DOHH2 (cell line): ENCODE results near the gene CNR2.
"Not testable (repeated sequence)": the region's sequence is repeated elsewhere in the genome, so short reads cannot be mapped to it uniquely, and the experiment has no call there.

Experiments
- H3F3A ChIP-seq: fragments of 200-600 bp; sonication (generic), shearing (Covaris generic); 2 replicates; pipeline ENCODE4 v1.6.0; 2016; ENCODE audit warnings: antibody characterized with exemption, mild to moderate bottlenecking; ENCODE audit not compliant: control insufficient read depth, insufficient read depth
- H3K27ac ChIP-seq: fragments of 200-600 bp; sonication (generic); 2 replicates; pipeline ENCODE4 v1.5.1; 2014; ENCODE audit warnings: low read depth, mild to moderate bottlenecking, low read length, moderate library complexity
- H3K27me3 ChIP-seq: fragments of 200-600 bp; sonication (generic); 2 replicates; pipeline ENCODE4 v1.6.1; 2014; ENCODE audit warnings: mild to moderate bottlenecking, low read length, mixed read lengths; ENCODE audit not compliant: control insufficient read depth
- H3K36me3 ChIP-seq: fragments of 200-600 bp; sonication (generic); 2 replicates; pipeline ENCODE4 v1.6.1; 2014; ENCODE audit warnings: mild to moderate bottlenecking, low read length, moderate library complexity, mixed read lengths; ENCODE audit not compliant: control insufficient read depth
- H3K4me1 ChIP-seq: fragments of 200-600 bp; sonication (generic); 2 replicates; pipeline ENCODE4 v1.6.1; 2014; ENCODE audit warnings: mild to moderate bottlenecking, low read length, mixed read lengths; ENCODE audit not compliant: control insufficient read depth
- H3K4me2 ChIP-seq: fragments of 200-600 bp; sonication (generic); 2 replicates; pipeline ENCODE4 v1.6.0; 2014; ENCODE audit warnings: mild to moderate bottlenecking, low read length, moderate library complexity
- H3K4me3 ChIP-seq: fragments of 200-600 bp; sonication (generic); 2 replicates; pipeline ENCODE4 v1.5.1; 2014; ENCODE audit warnings: mild to moderate bottlenecking, low read length, mixed read lengths
- H3K79me2 ChIP-seq: fragments of 200-600 bp; sonication (generic); 2 replicates; pipeline ENCODE4 v1.6.1; 2014; ENCODE audit warnings: mild to moderate bottlenecking, low read length, mixed read lengths; ENCODE audit not compliant: control insufficient read depth
- H3K9me2 ChIP-seq: fragments of 200-600 bp; sonication (generic); replicated peaks from 2 replicates; pipeline ENCODE4 v1.6.1; 2014; ENCODE audit warnings: mild to moderate bottlenecking, low read length, mixed read lengths; ENCODE audit not compliant: control insufficient read depth
- H3K9me3 ChIP-seq: fragments of 200-600 bp; sonication (generic); 2 replicates; pipeline ENCODE4 v1.6.1; 2014; ENCODE audit warnings: antibody characterized with exemption, low read length, mixed read lengths; ENCODE audit not compliant: control insufficient read depth, insufficient read depth
- H4K20me1 ChIP-seq: fragments of 200-600 bp; sonication (generic); 2 replicates; pipeline ENCODE4 v1.6.0; 2014; ENCODE audit warnings: low read depth, mild to moderate bottlenecking, antibody characterized with exemption, low read length, moderate library complexity; ENCODE audit not compliant: control insufficient read depth, insufficient read depth
- CTCF ChIP-seq: fragments of 200-600 bp; sonication (generic); IDR thresholded peaks from one replicate; pipeline ENCODE4 v1.5.1; 2014; ENCODE audit warnings: antibody characterized with exemption, mild to moderate bottlenecking, low read depth, low read length; ENCODE audit not compliant: poor library complexity, severe bottlenecking
- EZH2phosphoT487 ChIP-seq: fragments of 200-600 bp; sonication (generic); IDR thresholded peaks from 2 replicates; pipeline ENCODE4 v1.6.1; 2017; ENCODE audit warnings: borderline replicate concordance, mild to moderate bottlenecking, antibody characterized with exemption, low read length, moderate library complexity, mixed read lengths

CNR2 gene

GRCh38 chr1:23958810-23959460, 45.8 kb upstream of the CNR2 start:
- no peaks in the 10 kb centered on the region for H3K9me3 ChIP-seq
- peaks cover 39% of the 10 kb centered on the region for H3K36me3 ChIP-seq
- H4K20me1 ChIP-seq = peaks cover 8% of the 10 kb centered on the region; the same call in 1 of the 2 replicates
- H3K79me2 ChIP-seq = peaks cover 24% of the 10 kb centered on the region
- peaks cover 53% of the 10 kb centered on the region for H3K4me1 ChIP-seq
- peak overlapping the region; percentile 85 for H3K4me2 ChIP-seq
- no peaks in the 10 kb centered on the region for H3K9me2 ChIP-seq
- H3K27ac ChIP-seq = peak overlapping the region; percentile 97
- H3K4me3 ChIP-seq = peak overlapping the region; percentile 87
- no peaks in the 10 kb centered on the region for H3K27me3 ChIP-seq
- peaks cover 41% of the 10 kb centered on the region for H3F3A ChIP-seq
- TF ChIP-seq CTCF = peak; percentile 63
- TF ChIP-seq EZH2phosphoT487 = no peak

- peaks cover 24% of the 10 kb centered on the region for H3K79me2 ChIP-seq
- H4K20me1 ChIP-seq, H3K9me2 ChIP-seq, H3K27me3 ChIP-seq, H3K9me3 ChIP-seq: not testable (repeated sequence)
- H3K4me1 ChIP-seq = peaks cover 53% of the 10 kb centered on the region
- H3F3A ChIP-seq = peaks cover 36% of the 10 kb centered on the region
- peak overlapping the region; percentile 87 for H3K4me3 ChIP-seq
- peak overlapping the region; percentile 85 for H3K4me2 ChIP-seq
- peaks cover 32% of the 10 kb centered on the region for H3K36me3 ChIP-seq
- peak overlapping the region; percentile 97 for H3K27ac ChIP-seq
These were observed 45.1 kb upstream of the CNR2 start for GRCh38 chr1:23958040-23958809.

- TF ChIP-seq CTCF (no peak), EZH2phosphoT487 (no peak)
- H3K4me3 ChIP-seq = no peak overlapping the region
These were observed 43.9 kb upstream of the CNR2 start for GRCh38 chr1:23957096-23957495.

GRCh38 chr1:23953020-23953419, 39.9 kb upstream of the CNR2 start:
- Histone ChIP-seq H3F3A (peaks cover 13% of the 10 kb centered on the region), H3K4me1 (peaks cover 33% of the 10 kb centered on the region), H3K9me2 (no peaks in the 10 kb centered on the region), H3K4me2 (no peak overlapping the region), H3K9me3 (no peaks in the 10 kb centered on the region), H4K20me1 (no peaks in the 10 kb centered on the region), H3K36me3 (no peaks in the 10 kb centered on the region), H3K4me3 (no peak overlapping the region), H3K27ac (no peak overlapping the region), H3K79me2 (no peaks in the 10 kb centered on the region), H3K27me3 (no peaks in the 10 kb centered on the region)
- no peak for TF ChIP-seq CTCF
- TF ChIP-seq EZH2phosphoT487 = no peak

More at GRCh38 chr1:23957096-23957495, 43.9 kb upstream of the CNR2 start:
- Histone ChIP-seq H3K9me3 (no peaks in the 10 kb centered on the region), H4K20me1 (peaks cover 8% of the 10 kb centered on the region; the same call in 1 of the 2 replicates), H3K36me3 (peaks cover 27% of the 10 kb centered on the region), H3K79me2 (peaks cover 24% of the 10 kb centered on the region), H3K27me3 (no peaks in the 10 kb centered on the region), H3F3A (peaks cover 34% of the 10 kb centered on the region), H3K4me2 (peak overlapping the region; percentile 85), H3K4me1 (peaks cover 53% of the 10 kb centered on the region), H3K9me2 (no peaks in the 10 kb centered on the region), H3K27ac (peak overlapping the region; percentile 12; the same call in 1 of the 2 replicates)
